ENCODE measurements around the gene RANBP9.

RANBP9 gene

DNA sequence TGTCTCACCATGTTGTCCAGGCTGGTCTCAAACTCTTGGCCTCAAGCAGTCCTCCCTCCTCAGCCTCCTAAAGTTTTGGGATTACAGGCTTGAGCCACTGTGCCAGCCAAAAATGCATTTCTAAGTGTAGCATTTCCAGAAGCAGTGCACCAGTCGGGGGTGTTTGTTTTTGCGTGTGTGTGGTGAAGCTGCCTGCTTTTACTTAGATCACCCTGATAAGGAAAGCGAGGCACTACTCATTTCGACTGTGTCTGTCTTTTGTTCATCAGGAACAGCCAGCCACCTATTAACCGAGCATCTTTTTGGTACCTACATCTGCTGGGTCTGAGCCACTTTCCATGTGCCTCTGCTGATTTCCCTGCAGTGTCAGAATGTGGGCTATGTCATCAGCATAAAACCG is 118.5 kb downstream of the RANBP9 start:
- peak; percentile 26 for DNase-seq

DNA sequence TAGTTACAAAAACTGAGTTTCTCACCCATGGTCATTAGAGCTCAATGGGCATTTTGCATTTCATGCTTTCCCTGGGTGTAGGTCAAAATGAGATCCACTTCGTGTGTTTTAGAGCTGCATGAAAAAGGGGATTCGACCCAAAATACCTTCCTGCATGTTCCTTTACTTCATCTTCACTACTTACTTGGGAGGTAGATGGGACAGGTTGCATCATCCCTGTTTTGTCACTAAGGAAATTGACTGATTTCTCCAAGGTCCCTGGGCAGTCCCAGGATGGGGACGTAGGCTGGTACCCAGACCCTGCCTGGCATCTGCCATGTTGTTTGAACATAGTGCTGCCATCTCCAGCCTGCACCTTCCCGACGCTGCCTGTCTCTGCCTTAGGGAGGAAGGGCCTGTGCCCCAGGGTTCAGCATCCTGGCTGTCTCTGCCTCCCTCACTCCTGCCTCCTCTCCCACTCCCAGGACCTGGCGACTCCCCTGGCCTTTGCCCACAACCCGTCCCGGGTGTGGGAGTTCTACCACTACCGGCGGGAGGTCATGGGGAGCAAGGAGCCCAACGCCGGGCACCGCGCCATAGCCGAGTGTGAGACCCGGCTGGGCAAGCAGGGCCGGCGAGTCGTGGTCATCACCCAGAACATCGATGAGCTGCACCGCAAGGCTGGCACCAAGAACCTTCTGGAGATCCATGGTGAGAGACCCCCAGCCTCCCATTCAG is 120.3 kb downstream of the RANBP9 start:
- no peak for DNase-seq

DNA sequence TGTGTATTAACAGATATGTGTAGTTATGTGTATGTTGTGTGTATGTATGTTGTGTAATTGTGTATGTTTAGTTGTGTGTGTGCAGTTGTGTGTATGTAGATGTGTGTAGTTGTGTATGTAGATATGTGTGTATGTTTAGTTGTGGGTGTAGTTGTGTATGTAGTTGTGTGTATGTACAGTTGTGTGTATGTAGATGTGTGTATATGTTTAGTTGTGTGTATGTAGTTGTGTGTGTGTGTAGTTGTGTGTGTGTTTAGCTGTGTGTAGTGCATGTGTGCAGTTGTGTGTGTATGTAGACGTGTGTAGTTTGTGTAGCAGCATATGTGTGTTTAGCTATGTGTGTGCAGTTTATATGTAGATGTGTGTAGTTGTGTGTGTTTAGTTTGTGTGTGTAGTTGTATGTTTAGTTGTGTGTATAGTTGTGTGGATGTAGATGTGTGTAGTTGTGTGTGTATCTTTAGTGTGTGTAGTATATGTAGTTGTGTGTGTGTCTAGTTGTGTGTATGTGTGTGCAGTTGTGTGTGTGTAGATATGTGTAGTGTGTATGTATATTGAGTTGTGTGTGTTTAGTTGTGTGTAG is 121.0 kb downstream of the RANBP9 start:
- DNase-seq: no peak

DNA sequence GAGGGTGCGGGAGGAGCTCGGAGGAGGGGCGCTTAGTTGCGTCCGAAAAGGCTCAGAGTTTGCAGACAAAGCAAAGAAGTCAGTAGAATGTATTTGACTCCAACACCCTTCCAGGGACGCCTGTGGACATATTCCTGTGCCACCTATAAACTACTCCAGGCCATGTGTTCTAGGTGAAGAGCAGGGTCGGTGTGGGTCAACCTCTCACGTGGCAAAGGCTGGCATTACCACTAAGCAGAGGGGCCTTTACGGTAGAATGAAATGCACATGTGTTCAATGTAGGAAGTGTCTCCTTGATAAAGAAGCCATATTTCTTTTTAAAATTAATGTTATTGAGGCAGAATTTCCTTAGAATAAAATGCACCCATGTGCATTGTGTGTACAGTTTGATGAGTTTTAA is 121.8 kb downstream of the RANBP9 start:
- DNase-seq: no peak

DNA sequence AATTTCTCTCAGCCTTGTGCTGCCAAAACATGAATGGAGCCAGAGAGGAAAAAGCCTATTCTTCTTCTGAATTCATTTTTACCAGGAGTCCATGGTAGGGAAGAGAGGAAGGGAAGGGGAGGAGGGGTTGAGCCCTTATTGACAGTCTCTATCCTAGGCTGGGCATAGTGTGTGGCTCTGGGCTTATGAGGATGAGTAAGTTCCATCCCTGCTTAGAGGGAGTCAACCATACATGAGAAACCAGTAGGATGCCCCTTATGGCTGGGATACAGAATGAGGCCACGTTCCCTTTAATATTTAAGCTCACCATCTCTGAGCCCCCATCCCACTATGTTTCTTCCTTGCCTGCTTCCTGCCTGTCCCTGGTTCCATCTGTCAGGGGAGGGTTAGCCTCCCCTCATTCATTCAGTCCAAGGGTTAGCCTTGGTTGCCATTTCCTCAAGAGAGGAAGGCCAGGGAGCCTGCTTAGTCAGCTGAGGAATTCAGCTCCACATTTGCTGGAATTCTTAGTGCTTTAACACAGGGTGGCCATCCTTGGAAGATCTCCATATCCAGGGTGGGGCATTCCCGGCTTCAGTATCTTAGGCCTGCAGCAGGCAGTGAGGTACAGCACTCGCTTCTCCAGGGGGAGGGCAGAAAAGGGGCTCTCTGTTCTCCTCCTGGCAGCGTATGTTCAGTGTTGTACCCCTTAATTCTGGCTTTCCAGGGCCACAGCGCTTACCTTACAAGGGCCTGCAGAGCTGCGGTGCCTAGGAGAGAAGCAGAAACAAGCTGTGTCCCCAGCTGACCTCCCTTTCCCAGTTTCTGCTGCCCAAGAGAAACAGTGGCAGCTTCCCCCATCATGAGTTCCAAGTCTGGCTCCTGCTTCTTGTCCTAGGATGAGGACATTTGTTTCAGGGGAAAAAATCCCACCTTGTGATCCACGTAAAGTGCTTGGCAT is 124.8 kb downstream of the RANBP9 start:
- DNase-seq: no peak

DNA sequence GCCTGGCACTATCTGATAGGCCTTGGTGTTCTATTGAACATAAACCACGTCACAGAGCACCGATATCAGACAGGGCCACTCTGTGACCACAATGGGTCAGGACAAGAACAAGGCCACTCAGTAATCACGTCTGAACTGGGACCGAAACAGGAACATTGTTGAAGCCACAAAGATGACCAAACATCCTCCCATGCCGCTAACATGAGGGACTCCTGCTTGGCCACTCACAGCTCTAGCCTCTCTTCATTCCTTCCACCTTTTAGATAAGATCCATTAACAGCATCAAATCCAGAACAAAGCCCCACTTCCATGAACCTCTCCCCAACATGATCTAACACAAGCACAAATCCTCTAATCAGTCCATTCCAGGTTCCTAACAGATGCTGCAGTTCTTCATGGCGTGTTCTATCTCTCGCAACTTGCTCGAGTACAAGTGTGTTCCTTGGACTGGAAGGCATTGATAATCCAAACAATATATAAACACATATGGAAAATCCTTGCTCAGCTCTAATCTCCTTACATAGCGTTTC is 129.9 kb downstream of the RANBP9 start:
- DNase-seq: no peak

DNA sequence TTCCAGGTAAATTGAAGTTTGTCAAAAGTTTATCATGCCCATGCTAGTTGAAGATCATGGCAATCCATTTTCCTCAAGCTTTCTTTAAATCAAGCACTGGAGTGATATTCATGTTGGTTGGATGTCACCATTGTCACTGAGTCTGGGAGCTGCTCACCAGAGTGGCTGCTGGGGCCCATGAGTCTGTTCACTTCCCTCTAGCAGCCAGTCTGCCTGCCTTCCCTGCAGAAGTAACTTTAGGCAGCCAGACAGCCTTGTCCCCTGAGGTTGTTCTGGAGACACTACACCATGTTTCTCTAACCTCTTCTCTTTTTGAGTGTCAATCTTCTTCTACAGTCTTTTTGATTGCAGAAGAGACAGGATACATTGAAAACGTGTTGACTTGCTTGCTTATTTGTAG is 131.7 kb downstream of the RANBP9 start:
- DNase-seq: no peak

DNA sequence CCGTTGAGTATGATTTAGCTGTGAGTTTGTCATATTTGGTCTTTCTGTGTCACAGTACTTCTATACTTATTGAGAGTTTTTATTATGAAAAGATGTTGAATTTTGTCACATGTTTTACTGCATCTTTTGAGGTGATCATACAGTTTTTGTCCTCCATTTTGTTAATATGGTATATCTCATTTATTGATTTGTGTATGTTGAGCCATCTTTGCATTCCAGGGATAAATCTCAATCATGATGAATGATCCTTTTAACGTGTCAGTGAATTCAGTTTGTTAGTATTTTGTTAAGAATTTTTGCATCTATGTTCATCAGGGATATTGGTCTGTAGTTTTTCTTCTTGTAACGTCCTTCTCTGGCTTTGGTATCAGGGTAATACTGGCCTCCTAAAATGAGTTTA is 133.7 kb downstream of the RANBP9 start:
- no peak for DNase-seq

DNA sequence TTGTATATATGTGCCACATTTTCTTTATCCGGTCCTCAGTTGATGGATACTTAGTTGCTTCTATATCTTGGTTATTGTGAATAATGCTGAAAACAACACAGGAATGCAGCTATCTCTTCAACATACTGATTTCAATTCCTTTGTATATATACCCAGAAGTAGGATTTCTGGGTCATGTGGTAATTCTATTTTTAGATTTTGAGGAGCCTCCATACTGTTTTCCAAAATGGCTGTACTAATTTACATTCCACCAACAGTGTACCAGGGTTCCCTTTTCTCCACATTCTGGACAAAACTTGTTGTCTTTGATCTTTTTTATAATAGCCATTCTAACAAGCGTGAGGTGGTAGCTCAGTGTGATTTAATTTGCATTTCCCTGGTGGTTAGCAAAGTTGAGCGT is 135.6 kb downstream of the RANBP9 start:
- no peak for DNase-seq

DNA sequence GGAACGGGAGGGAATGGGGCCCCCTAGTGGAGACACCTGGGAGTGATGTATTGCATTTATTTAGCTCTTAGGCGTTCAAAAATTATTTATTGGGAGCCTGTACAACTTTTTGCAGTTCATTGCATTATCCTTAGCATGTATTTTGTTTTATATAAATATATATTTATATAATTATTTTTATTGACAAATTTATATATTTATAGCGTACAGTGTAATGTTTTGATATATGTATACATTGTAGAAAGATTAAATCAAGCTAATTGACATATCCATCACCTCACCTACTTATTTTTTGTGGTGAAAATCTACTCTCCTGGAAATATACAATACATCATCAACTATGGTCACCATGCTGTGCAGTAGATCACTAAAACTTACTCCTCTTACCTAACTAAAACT is 136.3 kb downstream of the RANBP9 start:
- no peak for DNase-seq

DNA sequence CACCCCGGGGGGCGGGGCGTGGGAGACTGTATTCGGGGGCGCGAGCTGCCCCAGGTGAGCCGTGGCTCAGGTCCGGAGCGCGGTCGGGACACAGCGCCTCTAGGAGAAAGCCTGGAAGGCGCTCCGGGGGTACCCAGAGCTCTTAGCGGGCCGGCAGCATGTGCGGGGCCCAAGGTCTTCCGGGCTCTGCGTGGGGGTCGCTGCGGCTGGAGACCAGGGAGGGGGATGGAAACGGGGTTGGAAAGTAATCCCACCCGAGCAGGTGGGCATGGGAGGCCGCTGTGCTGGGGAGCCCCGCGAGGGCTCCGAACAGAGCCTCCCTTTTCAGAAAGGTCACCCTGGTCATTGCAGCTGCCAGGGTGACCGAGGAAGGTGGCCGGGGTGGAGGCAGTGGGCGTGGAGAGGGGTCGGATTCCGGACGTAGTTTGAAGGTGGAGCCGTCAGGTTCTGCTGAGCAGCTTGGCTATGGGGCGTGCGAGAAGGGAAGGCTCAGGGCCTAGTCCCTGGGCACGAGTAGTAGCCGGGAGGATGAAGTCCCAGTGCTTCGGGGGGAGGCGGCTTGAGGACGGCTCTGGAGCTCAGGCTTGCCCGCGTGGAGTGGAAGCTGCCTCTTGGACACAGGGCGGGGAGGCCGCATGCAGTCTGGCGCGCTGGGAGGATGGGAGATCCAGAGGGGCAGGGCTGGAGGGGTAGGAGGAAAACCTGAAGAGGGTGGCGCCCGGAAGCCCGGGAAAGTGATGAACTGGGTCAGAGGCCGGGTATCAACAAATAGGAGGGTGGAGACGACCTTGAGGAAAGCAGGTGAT is 136.9 kb downstream of the RANBP9 start, which contains the start of gene SIRT5:
TSS of gene SIRT5 (plus strand) at position 31 of the 806 bp plus-strand sequence. CDS start 9,510 bp downstream, outside the sequence.
- DNase-seq: peak; percentile 83

DNA sequence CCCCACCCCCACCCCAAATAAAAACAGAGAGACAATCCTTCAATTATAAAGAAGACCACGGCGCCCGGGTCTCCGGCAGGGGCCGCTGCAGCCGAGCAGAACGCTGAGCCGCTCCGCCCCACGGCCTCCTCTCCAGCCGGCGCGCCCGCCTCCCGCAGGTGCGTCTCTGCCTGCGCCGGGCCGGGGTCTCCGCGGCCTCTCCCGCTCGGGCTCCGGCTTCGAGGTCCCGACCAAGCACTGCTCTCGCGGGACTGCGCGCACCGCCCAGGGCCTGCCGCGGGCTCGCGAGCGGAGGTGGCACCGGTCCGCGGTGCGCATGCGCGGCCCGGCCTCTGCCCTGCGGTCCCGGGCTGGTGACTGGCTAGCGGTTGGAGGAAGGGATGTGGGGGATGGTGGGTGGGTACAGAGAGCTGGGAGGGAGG is 137.5 kb downstream of the RANBP9 start:
- DNase-seq: peak; percentile 95

DNA sequence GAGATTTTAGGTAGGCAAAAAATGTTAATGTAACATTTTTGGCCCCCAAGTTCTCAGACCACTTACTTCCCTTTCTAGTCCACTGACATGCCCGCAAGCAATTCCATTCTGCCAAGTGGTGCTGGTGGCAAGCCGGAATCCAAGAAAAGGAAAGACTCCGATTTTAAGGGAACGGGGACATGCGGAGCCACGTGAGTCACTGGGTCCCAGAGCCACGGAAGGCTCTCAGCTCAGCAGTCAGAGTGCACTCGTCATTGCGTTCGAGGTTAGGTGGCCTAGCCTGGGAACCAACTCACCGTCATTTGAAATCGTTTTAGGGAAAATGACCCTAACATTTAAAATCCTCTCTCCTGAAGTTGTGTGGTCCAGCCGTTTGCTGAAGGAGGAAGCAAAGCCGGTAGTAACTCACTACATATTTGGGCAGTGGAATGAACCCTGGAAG is 137.9 kb downstream of the RANBP9 start:
- peak; percentile 6 for DNase-seq

DNA sequence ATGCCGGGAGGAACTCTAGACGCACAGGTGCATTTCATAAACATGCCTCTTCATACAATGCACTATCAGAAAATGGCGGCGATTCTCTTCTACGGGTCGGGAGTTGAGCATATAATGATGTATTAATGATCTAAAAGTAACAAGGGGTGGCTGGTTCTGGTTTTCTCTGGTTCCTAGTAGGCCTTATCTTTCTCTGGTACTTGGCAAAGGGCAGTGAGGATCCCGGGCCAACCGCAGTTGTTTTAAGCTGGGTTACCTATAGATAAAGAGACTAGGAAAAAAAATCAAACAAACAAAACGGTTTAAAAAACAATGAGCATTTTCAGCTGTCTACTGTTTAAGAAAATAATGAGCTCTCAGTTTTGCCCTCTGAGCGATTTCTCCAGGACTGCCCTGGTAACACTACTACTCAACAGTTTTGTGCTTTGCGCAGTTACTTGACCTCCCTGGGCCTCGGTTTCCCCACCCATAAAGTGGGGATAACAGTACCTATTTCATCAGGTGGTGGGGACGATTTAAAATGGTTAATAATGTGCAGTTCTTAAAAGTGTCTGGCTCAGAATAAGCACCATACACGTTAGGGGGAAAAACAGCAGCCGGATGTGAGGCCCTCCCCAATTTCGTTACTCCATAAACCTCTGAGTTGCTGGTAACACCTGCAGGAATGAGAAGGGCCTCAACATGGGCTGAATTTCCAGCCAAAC is 138.5 kb downstream of the RANBP9 start:
- DNase-seq: no peak

DNA sequence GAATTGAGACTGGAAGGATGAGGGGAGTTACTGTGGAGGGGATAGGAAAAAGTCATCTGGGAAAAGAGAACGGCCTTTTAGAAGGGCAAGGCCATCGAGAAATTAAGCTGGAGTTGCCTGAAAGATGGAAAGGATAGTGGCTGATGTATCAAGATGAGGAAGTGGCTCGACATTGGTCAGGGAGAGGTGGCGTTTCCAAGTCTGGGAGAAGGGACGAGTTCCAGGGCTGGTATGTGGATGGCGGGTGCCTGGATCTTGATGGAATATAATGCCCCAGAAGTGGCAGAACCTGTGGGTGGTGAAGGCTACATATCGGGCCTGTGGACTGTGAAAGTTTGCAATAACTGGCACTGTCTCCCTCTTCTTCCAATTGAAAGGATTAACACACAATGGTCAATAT is 139.4 kb downstream of the RANBP9 start:
- no peak for DNase-seq

Data from activated CD4-positive, alpha-beta T cell treated with anti-CD3 and anti-CD28 coated beads, Interleukin-2, amount 50 U/mL, for 16 hours (primary cell).